A549 (cell line): Measurements from ENCODE around the gene CTNND2.
"Not testable (repeated sequence)": the region's sequence is repeated elsewhere in the genome, so short reads cannot be mapped to it uniquely, and the experiment has no call there.

Source experiments
- CBX2 ChIP-seq: fragments of 200-600 bp; sonication (generic); IDR thresholded peaks from 2 replicates; pipeline ENCODE4 v1.6.1; 2016; ENCODE audit warnings: low read depth, mild to moderate bottlenecking, borderline replicate concordance
- POLR2A ChIP-seq: IDR thresholded peaks from 2 replicates; pipeline ENCODE4 v1.6.1; 2012; ENCODE audit warnings: mild to moderate bottlenecking, low read length

DNA sequence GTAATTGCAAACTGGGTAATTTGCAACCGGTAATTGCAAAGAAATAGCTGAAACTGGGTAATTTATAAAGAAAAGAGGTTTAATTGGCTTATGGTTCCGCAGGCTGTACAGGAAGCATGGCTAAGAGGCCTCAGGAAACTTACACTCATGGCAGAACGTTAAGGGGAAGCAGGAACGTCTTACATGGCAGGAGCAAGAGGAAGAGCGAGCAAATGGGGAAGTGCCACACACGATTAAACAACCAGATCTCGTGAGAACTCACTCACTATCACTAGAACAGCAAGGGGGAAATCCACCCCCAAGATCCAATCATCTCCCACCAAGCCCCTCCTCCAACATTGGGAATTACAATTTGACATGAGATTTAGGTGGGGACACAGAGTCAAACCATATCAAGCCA, 590.6 kb downstream of the CTNND2 start:
- TF ChIP-seq POLR2A, CBX2: not testable (repeated sequence)
